GM18951 (cell line): ENCODE data around the gene CR1.
A peak's percentile ranks its signal among the peaks of the same experiment; 100 is the strongest.

ENCODE experiments used
- POLR2A ChIP-seq: IDR thresholded peaks from 4 replicates; pipeline ENCODE4 v1.6.1; 2011; ENCODE audit warnings: mild to moderate bottlenecking; ENCODE audit not compliant: insufficient read length, insufficient read depth; ENCODE audit errors: extremely low read depth
- in situ Hi-C: fragments of 300-500 bp; cut with MboI; formaldehyde crosslinking; loops from one replicate; pipeline ENCODE4 v1.12.0; 2022; ENCODE audit warnings: low sequenced_read_pairs, mixed read lengths, inconsistent platforms; ENCODE audit not compliant: unreplicated experiment

Gene CR1

GRCh38 chr1:207495801-207496792 is at the start of gene CR1:
CR1 (plus strand) TSS chr1:207496157; CDS start chr1:207496268, 111 bp downstream.
- in situ Hi-C loops: loop anchor here (5.0 to 10.0 kb wide), 2 partner anchors 84 to 411 kb away; partner anchors contain the start of gene C4BPB
- peak; percentile 39 for TF ChIP-seq POLR2A

DNA sequence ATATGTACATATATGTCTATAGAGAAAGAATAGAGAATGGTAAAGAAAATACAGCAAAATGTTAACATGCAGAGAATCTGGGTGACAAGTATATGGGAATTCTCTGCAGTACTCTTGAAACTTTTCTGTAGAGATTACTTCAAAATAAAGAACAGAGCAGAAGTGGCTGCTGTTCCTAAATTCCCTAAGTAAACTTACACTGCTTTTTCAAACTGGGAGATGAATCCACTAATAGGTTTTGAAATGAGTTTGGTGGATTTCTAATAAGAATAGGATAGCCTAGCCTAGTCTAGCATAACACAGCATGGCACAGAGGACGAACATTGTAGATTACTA is 42.3 kb upstream of the CR1 start:
- no peak for TF ChIP-seq POLR2A
- in situ Hi-C loops: no loop called here

GRCh38 chr1:207454046-207454964 is 41.7 kb upstream of the CR1 start, which contains the start of gene CR2:
CR2 (plus strand) TSS chr1:207454328; CDS start chr1:207454419, 91 bp downstream.
- in situ Hi-C loops: no loop called here
- TF ChIP-seq POLR2A: peak; percentile 80

DNA sequence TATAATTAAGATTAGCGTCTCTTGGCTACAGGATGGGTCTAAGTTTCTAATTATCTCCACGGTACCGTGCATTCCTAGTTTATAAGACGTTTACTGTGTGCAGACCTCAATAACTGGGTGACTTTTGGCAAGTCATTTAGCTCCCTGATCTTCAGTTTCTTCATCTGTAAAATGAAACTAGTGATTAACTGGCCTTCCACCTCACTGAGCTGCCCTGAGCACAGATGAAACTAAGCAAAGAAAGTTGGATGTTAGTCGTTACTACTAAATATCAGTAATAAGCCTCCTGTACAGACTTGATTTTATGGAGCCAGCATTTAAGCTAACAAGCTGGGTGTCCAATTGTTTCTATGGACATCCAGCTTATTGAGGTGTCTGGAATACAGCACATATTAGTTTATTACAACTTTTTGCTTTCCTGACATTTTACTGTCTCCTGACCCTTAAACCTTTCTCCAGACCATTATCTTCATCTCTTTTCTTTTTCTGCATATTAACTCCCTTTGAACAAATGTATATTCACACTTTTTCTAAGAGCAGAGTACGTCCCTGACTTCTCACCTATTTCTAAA is 40.7 kb upstream of the CR1 start:
- in situ Hi-C loops: no loop called here
- no peak for TF ChIP-seq POLR2A

GRCh38 chr1:207458414-207458813 is 37.5 kb upstream of the CR1 start:
- in situ Hi-C loops: no loop called here
- no peak for TF ChIP-seq POLR2A

- no peak for TF ChIP-seq POLR2A
- in situ Hi-C loops: no loop called here
These were observed 36.9 kb upstream of the CR1 start for GRCh38 chr1:207459008-207459407.

DNA sequence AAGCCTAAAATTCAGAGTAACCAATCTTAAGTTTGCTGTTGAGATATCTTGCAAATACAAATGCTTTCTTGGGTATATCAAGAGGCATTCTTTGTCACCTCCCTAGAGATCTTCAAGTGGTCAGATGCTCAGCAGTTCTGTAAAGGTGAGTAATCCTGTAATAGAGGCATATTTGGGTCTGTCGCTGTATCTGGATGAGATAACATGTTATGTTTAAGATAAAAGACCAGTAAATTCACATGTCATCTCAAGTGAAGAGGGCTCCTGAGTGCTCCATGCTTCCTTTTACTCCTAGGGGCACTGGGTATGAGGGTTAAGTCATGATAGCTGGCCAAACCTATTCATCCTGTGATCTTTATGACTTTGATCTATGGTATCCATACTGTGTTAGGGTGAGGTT is 34.3 kb upstream of the CR1 start:
- TF ChIP-seq POLR2A: no peak
- in situ Hi-C loops: no loop called here

DNA sequence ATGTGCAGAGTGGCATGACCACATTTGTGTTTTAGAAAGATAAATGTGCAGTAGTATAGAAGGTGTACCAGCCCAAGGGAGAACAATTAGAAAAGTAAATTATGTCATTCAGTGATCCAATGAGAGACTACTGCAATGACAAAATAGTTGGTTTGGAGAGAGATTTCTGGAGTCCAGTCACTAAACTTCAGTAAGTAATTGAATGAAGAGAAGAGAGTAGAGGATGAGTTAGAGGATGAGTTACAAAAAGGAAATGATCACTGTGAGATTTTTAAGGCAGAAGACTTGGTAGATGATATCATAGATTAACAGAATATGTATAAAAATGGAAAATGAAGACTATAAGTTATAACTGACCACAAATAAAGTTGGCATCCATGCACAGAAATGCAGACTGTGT is 33.4 kb upstream of the CR1 start:
- in situ Hi-C loops: no loop called here

DNA sequence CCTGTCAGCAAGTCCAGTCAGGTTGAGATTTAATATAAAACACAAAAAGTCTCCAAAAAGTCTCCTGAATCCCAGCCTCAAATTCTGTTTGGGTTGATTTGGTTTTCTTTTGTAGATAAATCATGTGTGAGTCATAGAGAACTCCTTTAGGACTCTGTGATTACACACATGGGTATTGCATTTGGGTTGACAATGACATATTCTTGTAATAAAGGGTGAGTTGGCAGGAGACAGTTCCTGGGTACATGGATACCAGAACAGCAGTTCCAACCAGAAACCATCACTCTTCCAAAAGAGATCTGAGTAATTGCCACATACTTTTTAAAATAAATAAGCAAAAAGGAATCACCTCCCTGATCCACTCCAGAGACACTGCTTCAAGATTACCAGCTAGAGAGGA is 32.9 kb upstream of the CR1 start:
- in situ Hi-C loops: no loop called here
- TF ChIP-seq POLR2A: no peak

More for the DNA sequence above, 33.4 kb upstream of the CR1 start:
- no peak for TF ChIP-seq POLR2A

- no peak for TF ChIP-seq POLR2A
- in situ Hi-C loops: no loop called here
These were observed 32.4 kb upstream of the CR1 start for GRCh38 chr1:207463571-207463970.

DNA sequence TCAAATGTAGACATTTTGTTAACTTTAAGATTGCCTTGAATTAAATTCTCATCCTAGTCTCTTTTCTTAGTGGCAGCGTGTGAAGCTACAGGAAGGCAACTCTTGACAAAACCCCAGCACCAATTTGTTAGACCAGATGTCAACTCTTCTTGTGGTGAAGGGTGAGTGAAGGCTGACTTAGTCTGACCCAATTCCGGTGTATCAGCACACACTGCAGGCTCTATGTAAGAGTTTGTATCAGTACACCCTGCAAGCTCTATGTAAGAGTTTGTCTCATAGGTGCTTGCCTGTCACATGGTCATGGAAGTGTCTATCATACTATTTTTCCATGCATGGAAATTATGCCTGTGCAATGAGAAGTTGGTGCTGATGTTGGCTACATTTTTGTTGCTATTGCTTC is 25.0 kb upstream of the CR1 start:
- no peak for TF ChIP-seq POLR2A
- in situ Hi-C loops: no loop called here

- no peak for TF ChIP-seq POLR2A
- in situ Hi-C loops: no loop called here
These were observed 21.7 kb upstream of the CR1 start for GRCh38 chr1:207474210-207474609.

- TF ChIP-seq POLR2A: no peak
- in situ Hi-C loops: no loop called here
These were observed 9.8 kb upstream of the CR1 start for GRCh38 chr1:207486198-207486597.
